D721Med (cell line): ENCODE results near the gene SPATA9.

ENCODE experiments used
- DNase-seq: peaks from one replicate; pipeline ENCODE4 v3.0.0; 2011; ENCODE audit warnings: low spot score; ENCODE audit not compliant: insufficient read length
- FAIRE-seq: peaks from 2 replicates; lab custom pipeline; 2011; peaks lifted over from hg19 to GRCh38; lab: Jason Lieb, UNC
- TF ChIP-seq, protein P1 (sequence below): IDR thresholded peaks from 2 replicates; pipeline ENCODE4 v1.5.1; 2012; ENCODE audit warnings: mild to moderate bottlenecking, control low read depth; ENCODE audit not compliant: insufficient read depth; ENCODE audit errors: missing control alignments

Gene SPATA9

DNA sequence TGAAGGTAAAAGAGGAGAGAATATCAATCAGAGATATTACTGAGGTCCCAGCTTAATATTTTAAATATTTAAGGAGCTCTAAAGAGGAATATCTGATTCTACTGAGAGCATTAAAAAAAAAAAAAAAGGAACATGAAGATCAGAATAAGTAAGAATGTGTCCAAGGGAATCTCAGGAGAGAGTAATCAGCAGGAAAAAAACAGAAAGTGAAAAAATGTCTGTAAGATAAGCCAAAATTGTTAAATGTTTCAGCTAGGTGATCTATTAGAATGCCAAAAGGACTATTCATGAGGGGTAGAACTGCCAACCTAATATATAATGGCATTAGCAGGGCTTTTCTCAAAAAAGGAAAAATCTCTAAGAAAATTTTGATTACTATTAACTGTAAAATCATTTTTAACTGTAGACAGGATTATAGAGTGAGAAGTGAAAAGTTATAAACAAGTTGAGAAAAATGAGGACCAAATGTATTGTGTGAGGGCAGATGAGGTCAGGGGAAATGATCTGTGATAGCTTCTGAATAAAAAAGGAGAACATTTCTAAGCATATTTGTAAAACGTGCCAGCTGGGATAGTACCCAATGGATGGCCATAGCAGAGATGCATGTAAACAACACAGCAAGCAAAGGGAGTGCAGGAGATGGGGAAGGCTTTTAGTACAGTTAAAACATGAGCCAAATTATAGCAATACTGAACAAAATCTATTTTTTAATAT lies 38.9 kb upstream of the SPATA9 start:
- TF ChIP-seq, protein P1, sequence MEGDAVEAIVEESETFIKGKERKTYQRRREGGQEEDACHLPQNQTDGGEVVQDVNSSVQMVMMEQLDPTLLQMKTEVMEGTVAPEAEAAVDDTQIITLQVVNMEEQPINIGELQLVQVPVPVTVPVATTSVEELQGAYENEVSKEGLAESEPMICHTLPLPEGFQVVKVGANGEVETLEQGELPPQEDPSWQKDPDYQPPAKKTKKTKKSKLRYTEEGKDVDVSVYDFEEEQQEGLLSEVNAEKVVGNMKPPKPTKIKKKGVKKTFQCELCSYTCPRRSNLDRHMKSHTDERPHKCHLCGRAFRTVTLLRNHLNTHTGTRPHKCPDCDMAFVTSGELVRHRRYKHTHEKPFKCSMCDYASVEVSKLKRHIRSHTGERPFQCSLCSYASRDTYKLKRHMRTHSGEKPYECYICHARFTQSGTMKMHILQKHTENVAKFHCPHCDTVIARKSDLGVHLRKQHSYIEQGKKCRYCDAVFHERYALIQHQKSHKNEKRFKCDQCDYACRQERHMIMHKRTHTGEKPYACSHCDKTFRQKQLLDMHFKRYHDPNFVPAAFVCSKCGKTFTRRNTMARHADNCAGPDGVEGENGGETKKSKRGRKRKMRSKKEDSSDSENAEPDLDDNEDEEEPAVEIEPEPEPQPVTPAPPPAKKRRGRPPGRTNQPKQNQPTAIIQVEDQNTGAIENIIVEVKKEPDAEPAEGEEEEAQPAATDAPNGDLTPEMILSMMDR: no peak
- FAIRE-seq: no peak
- DNase-seq: no peak

DNA sequence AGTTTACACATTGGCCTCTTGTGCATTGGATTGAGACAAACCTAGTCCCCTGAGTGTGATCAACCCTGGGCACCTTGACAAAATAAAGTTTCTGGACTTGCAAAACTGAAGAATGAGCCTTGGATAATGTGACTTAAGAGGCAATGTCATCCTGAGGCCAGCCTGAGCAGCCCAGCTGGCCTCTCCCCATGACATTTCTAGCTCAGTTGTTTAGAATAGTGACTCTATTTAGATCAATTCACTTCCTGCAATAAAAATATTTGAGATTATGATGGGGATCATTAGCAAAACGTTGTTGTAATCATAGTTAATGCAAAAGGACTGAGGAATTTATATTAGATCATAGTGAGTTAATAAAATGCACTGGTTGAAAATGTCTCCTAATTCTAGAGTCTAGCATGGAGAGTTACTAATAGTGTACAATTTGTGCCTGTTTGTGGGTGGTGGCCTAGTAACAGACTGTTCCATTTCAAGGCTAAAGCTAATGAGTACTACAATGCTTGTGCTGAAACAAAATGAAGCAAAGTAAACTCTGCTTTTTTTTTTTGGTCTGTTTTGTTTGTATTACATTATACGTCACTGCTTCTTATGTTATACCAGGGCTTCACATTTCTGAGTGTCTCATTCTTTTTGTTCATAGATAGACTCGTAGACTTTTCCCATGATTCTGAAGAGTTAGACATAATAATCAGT lies 37.4 kb upstream of the SPATA9 start:
- TF ChIP-seq, protein P1: no peak
- FAIRE-seq (no peak), DNase-seq (no peak)

DNA sequence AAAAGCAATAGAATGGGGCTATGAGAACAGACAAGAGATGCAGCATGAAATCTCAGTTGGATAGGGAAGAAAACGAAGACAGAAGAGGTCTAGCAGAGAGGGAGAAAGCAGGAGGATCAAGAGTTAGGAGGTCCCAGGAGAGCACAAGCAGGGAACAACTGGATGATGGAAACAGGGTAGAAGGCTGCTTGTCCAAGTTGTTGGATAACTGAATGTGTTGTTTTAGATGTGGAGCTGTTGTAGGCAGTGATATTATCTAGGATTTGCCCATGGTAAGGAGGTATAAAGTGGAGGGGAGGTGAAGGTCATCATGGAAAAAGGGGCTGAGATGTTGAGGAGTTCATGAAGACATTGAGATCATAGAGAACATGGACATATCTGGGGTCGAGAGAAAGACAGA lies 35.9 kb upstream of the SPATA9 start:
- DNase-seq (no peak), FAIRE-seq (no peak)
- TF ChIP-seq, protein P1: no peak

DNA sequence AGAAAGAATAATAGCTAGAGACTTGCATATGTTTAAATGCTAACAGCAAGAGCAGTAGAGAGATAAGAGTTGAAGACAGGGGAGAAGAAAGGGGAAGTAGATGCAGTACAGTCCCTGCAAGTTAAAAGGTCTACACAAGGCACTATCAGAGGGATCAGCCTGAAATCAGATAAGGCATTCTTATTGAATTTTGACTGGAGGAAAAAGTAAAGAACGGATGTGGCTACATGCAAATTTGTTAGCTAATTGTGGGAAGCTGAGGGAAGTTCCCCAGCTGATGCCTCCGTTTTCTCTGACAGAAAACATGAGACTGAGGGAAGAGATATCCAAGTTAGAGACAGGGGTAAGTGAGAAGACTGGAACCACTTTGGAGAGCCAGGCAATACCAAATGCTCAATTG lies 35.4 kb upstream of the SPATA9 start:
- TF ChIP-seq, protein P1: no peak
- DNase-seq (no peak), FAIRE-seq (no peak)

DNA sequence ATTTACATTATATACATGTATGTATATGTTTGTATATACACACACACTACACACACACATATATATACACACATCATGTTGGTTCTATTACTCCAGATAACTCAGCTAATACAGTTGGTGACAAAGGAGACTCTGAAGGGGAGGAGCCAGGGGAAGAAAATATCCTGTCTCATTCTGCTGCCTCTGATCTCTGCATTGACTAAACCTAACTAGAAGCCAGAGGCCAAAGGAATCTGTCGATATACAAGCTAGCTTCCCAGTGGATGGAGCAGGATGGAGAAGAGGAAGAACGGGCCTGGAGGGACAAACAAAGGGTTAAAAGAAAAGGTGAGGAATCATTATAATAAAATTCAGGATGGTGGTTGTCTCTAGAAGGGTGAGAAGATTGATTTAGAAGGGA lies 34.6 kb upstream of the SPATA9 start:
- DNase-seq (no peak), FAIRE-seq (no peak)
- TF ChIP-seq, protein P1: no peak

DNA sequence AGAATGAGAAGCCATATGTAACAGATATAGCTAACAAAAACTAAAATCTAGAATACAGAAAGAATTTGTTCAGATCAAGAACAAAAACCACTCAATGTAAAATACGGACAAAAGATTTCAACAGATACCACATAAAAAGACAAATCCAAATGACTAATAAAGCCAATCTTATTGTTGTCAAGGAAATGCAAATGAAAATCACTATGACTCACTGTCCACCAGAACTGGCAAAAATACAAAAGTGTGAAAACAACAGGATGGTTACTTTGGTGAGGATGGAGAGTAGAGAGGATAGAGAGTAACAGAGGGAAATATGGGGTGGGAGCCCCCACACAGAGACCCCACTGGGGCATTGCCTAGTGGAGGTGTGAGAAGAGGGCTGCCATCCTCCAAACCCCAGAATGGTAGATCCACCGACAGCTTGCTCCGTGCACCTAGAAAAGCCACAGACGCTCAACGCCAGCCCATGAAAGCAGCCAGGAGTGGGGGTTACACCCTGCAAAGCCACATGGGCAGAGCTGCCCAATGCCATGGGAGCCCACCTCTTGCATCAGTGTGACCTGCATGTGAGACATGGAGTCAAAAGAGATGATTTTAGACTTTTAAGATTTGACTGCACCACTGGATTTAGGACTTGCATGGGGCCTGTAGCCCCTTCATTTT lies 33.1 kb upstream of the SPATA9 start:
- DNase-seq (no peak), FAIRE-seq (no peak)
- TF ChIP-seq, protein P1: no peak
